H1 (cell line): Measurements from ENCODE around the gene GPR150. TPM values are rescaled to one million over a fixed set of nuclear protein-coding genes. Genes with fewer than 3 reads are reported as not detected.

Experiments used
- BACH1 ChIP-seq: IDR thresholded peaks from 2 replicates; pipeline ENCODE4 v1.6.1; 2012; ENCODE audit warnings: low read length, improper control_type of control experiment
- CHD7 ChIP-seq: fragments of 300-600 bp; sonication (generic); IDR thresholded peaks from 2 replicates; pipeline ENCODE4 v1.7.1; 2012; ENCODE audit warnings: low read length, moderate library complexity, mild to moderate bottlenecking, inconsistent platforms; ENCODE audit not compliant: insufficient replicate concordance
- CREB1 ChIP-seq: IDR thresholded peaks from 2 replicates; pipeline ENCODE4 v1.6.1; 2012; ENCODE audit warnings: inconsistent platforms
- CTCF ChIP-seq, 3 experiments: IDR thresholded peaks; 1 replicate in 2 of 3; 2 replicates in 1 of 3; pipeline versions ENCODE4 v1.5.1 to v1.6.1; 2011; ENCODE audit warnings: low read length in 3 of 3, mild to moderate bottlenecking in 3 of 3, inconsistent platforms in 2 of 3, low read depth in 1 of 3, moderate library complexity in 1 of 3; ENCODE audit not compliant: insufficient read depth in 1 of 3; ENCODE audit errors: control extremely low read depth in 1 of 3
- HDAC6 ChIP-seq: IDR thresholded peaks from one replicate; pipeline ENCODE4 v1.7.1; 2012; ENCODE audit warnings: low read depth, mild to moderate bottlenecking, inconsistent platforms, low read length, moderate library complexity
- PHF8 ChIP-seq: fragments of 200-600 bp; sonication (generic); conservative IDR thresholded peaks from 2 replicates; pipeline ENCODE4 v1.7.1; 2012; ENCODE audit warnings: low read depth, mild to moderate bottlenecking, inconsistent platforms, low read length, moderate library complexity
- POU5F1 ChIP-seq: IDR thresholded peaks from 2 replicates; pipeline ENCODE4 v1.6.1; 2011; ENCODE audit warnings: low read depth, mild to moderate bottlenecking, low read length, moderate library complexity
- RNF2 ChIP-seq: fragments of 200-900, 300-1000 bp; sonication (generic); IDR thresholded peaks from 2 replicates; pipeline ENCODE4 v1.7.1; 2016; ENCODE audit warnings: borderline replicate concordance, low read depth, mild to moderate bottlenecking, antibody characterized with exemption, low read length; ENCODE audit not compliant: poor library complexity, severe bottlenecking; ENCODE audit errors: missing control alignments
- polyA plus RNA-seq, 7 experiments: library from polyadenylated mRNA; depleted of rRNA in 3 of 7; stranded (reverse) in 5 of 7; unstranded in 2 of 7; fragments of >200 nt in 5 of 7; fragments of 200-250 nt in 2 of 7; gene quantifications; 1 replicate in 5 of 7; 2 replicates in 1 of 7; 4 replicates in 1 of 7; pipeline versions ENCODE4 v1.2.1 to v1.2.3, GENCODE V29; 2011 to 2013; ENCODE audit warnings: missing spikeins in 2 of 7, mixed read lengths in 2 of 7
- total RNA-seq: library from RNA; stranded (reverse); fragmentation: NEBNext Ultra II Directional; extraction: Animal tissue kit (Norgen Biotek cat#: 25700); gene quantifications from 2 replicates; pipeline ENCODE4 v1.2.1, GENCODE V29; 2021

The GPR150 gene
- total and polyA plus RNA-seq, 2 of the 8 experiments (the other 6 are each of a cell fraction or from before 2014, with no cell fraction given): 0.14 TPM; not detected in 1

GRCh38 chr5:95631255-95631958, 11.5 kb downstream of the GPR150 start (continued):
- TF ChIP-seq CHD7 (no peak), CTCF (IDR thresholded peaks at IDR 0.05; ENCODE audit: control extremely low read depth in 1 of 3, insufficient read depth in 1 of 3, low read depth in 1 of 3, low read length in 3 of 3) (no peak), CREB1 (no peak), PHF8 (no peak), RNF2 (no peak), HDAC6 (no peak), BACH1 (no peak), POU5F1 (no peak)
